Activated gamma-delta T cell treated with anti-CD3 and anti-CD28 coated beads, Interleukin-2, amount 50 U/mL, for 16 hours (primary cell): ENCODE measurements around the gene HHATL.

ENCODE experiments used
- DNase-seq: peaks from one replicate; pipeline ENCODE4 v3.0.0-alpha.2; 2020; ENCODE audit warnings: low read depth

Gene HHATL

GRCh38 chr3:42702066-42702951, at the start of gene HHATL:
Gene HHATL (minus strand): TSS chr3:42702798. CDS start chr3:42700826, 1,972 bp downstream.
- no peak for DNase-seq

- DNase-seq = no peak
Observed at GRCh38 chr3:42751609-42752008, 49.0 kb upstream of the HHATL start.

- DNase-seq = no peak
Observed at GRCh38 chr3:42750834-42751233, 48.2 kb upstream of the HHATL start.

GRCh38 chr3:42749753-42750231, 47.2 kb upstream of the HHATL start:
- no peak for DNase-seq

- no peak for DNase-seq
Observed at GRCh38 chr3:42749025-42749752, 46.6 kb upstream of the HHATL start.

- no peak for DNase-seq
Observed at GRCh38 chr3:42747581-42747980, 45.0 kb upstream of the HHATL start.

- no peak for DNase-seq
Observed at GRCh38 chr3:42746455-42747450, 44.2 kb upstream of the HHATL start.

- no peak for DNase-seq
Observed at GRCh38 chr3:42745776-42746454, 43.3 kb upstream of the HHATL start.

- no peak for DNase-seq
Observed at GRCh38 chr3:42745291-42745745, 42.7 kb upstream of the HHATL start.

- DNase-seq = no peak
Observed at GRCh38 chr3:42743204-42743995, 40.8 kb upstream of the HHATL start.

- no peak for DNase-seq
Observed at GRCh38 chr3:42742688-42743087, 40.1 kb upstream of the HHATL start.

- DNase-seq = no peak
Observed at GRCh38 chr3:42742259-42742658, 39.7 kb upstream of the HHATL start.

GRCh38 chr3:42741796-42742195, 39.2 kb upstream of the HHATL start:
- no peak for DNase-seq

- no peak for DNase-seq
Observed at GRCh38 chr3:42739401-42740158, 37.0 kb upstream of the HHATL start.

GRCh38 chr3:42736531-42736930, 33.9 kb upstream of the HHATL start:
- no peak for DNase-seq

GRCh38 chr3:42736081-42736480, 33.5 kb upstream of the HHATL start:
- no peak for DNase-seq

GRCh38 chr3:42735615-42736014, 33.0 kb upstream of the HHATL start:
- no peak for DNase-seq

GRCh38 chr3:42735019-42735418, 32.4 kb upstream of the HHATL start:
- no peak for DNase-seq

GRCh38 chr3:42734263-42734860, 31.8 kb upstream of the HHATL start:
- no peak for DNase-seq
